K562 (cell line): ENCODE results near the gene FKBP2. TPM values are rescaled to one million over a fixed set of nuclear protein-coding genes. Genes with fewer than 3 reads are reported as not detected.

ENCODE experiments used
- BMI1 ChIP-seq: fragments of 150-350 bp; IDR thresholded peaks from 2 replicates; pipeline ENCODE4 v1.6.1; 2014; ENCODE audit warnings: low read length
- CBFA2T2 ChIP-seq: fragments of 450-650 bp; conservative IDR thresholded peaks from 2 replicates; pipeline ENCODE4 v1.6.1; 2017; ENCODE audit warnings: mild to moderate bottlenecking
- EGR1 ChIP-seq: fragments of 450-650 bp; conservative IDR thresholded peaks from 2 replicates; pipeline ENCODE4 v1.6.1; 2017; ENCODE audit warnings: mild to moderate bottlenecking
- ELK3 ChIP-seq: fragments of 450-650 bp; formaldehyde crosslinking; IDR thresholded peaks from 2 replicates; pipeline ENCODE4 v1.4.0; 2020; ENCODE audit warnings: mild to moderate bottlenecking
- MAFF ChIP-seq: IDR thresholded peaks from 2 replicates; pipeline ENCODE4 v1.6.1; 2012; ENCODE audit warnings: low read length, improper control_type of control experiment
- MEF2D ChIP-seq: conservative IDR thresholded peaks from 2 replicates; pipeline ENCODE4 v1.6.1; 2016; ENCODE audit warnings: low read depth, missing genetic modification characterization, missing compliant biosample characterization
- NCOR1 ChIP-seq: fragments of 450-650 bp; IDR thresholded peaks from 2 replicates; pipeline ENCODE4 v1.6.1; 2016; ENCODE audit warnings: mild to moderate bottlenecking, moderate library complexity
- PATZ1 ChIP-seq: fragments of 250-450 bp; sonication (Bioruptor Pico); IDR thresholded peaks from 2 replicates; pipeline ENCODE4 v1.5.0; 2020; ENCODE audit warnings: mild to moderate bottlenecking, borderline replicate concordance
- RBFOX2 ChIP-seq: fragments of 200-400 bp; formaldehyde crosslinking; IDR thresholded peaks from 2 replicates; pipeline ENCODE4 v1.6.1; 2017; ENCODE audit warnings: low read depth, mild to moderate bottlenecking, low read length, moderate library complexity
- RNF219 ChIP-seq: fragments of 250-450 bp; sonication (Bioruptor Pico); IDR thresholded peaks from 2 replicates; pipeline ENCODE4 v1.5.0; 2022; ENCODE audit warnings: mild to moderate bottlenecking
- SRSF3 ChIP-seq: fragments of 200-400 bp; formaldehyde crosslinking; IDR thresholded peaks from 2 replicates; pipeline ENCODE4 v1.6.1; 2016; ENCODE audit warnings: mild to moderate bottlenecking, low read length, moderate library complexity; ENCODE audit not compliant: insufficient read depth
- STAT5A ChIP-seq: IDR thresholded peaks from 2 replicates; pipeline ENCODE4 v1.6.1; 2012; ENCODE audit warnings: low read length, inconsistent platforms, borderline replicate concordance
- SUPT5H ChIP-seq: fragments of 450-650 bp; IDR thresholded peaks from 2 replicates; pipeline ENCODE4 v1.6.1; 2016
- TRIM25 ChIP-seq: fragments of 450-650 bp; IDR thresholded peaks from 2 replicates; pipeline ENCODE4 v1.7.0; 2016; ENCODE audit warnings: borderline replicate concordance
- YBX1 ChIP-seq: fragments of 450-650 bp; IDR thresholded peaks from 2 replicates; pipeline ENCODE4 v1.7.1; 2016; ENCODE audit warnings: mild to moderate bottlenecking
- ZFP1 ChIP-seq: fragments of 450-650 bp; formaldehyde crosslinking; IDR thresholded peaks from 2 replicates; pipeline ENCODE4 v1.4.0; 2020; ENCODE audit warnings: mild to moderate bottlenecking, mixed read lengths
- ZNF124 ChIP-seq: sonication (generic); formaldehyde crosslinking; IDR thresholded peaks from 2 replicates; pipeline ENCODE4 v1.8.1; 2022; ENCODE audit warnings: missing genetic modification reagents
- ZNF197 ChIP-seq: fragments of 200-800 bp; sonication (Bioruptor generic); IDR thresholded peaks from 2 replicates; pipeline ENCODE4 v1.6.1; 2016; ENCODE audit warnings: low read depth, missing genetic modification characterization, missing compliant biosample characterization
- ZNF444 ChIP-seq: fragments of 250-450 bp; sonication (Bioruptor Pico); IDR thresholded peaks from 2 replicates; pipeline ENCODE4 v1.4.0; 2020; ENCODE audit warnings: mild to moderate bottlenecking, moderate library complexity
- polyA plus RNA-seq, 8 experiments: library from polyadenylated mRNA; depleted of rRNA in 4 of 8; stranded (reverse) in 5 of 8; unstranded in 3 of 8; fragments of >200 nt; fragmentation: Nextera tagmentation in 2 of 8; fragmentation: Illumina TruSeq in 1 of 8; extraction: Ambion mirVana in 2 of 8; extraction: Trizol in 1 of 8; gene quantifications; 2 replicates each; pipeline versions ENCODE4 v1.2.1 to v1.2.3, GENCODE V29; 2011 to 2014; ENCODE audit warnings: inconsistent platforms in 1 of 8, missing spikeins in 1 of 8
- total RNA-seq, 7 experiments: library from RNA; depleted of rRNA in 6 of 7; stranded (reverse); fragments of >200 nt in 6 of 7; fragmentation: Illumina TruSeq in 2 of 7; extraction: Trizol in 2 of 7; gene quantifications; 2 replicates each; pipeline versions ENCODE4 v1.2.1 to v1.2.3, GENCODE V29; 2011 to 2021; ENCODE audit warnings: low replicate concordance in 1 of 7

FKBP2 gene
- total and polyA plus RNA-seq, 9 of the 15 experiments (the other 6 are each of a cell fraction or from before 2014, with no cell fraction given): 3.5 to 151 (median 58.1) TPM

GRCh38 chr11:64240435-64241240 is at the start of gene FKBP2 (continued):
- TF ChIP-seq PATZ1 (CRISPR knock-in tag) (no peak), SRSF3 (no peak), MAFF (no peak), CBFA2T2 (no peak), TRIM25 (no peak), RNF219 (CRISPR knock-in tag) (peak; percentile 14; the same call in 1 of the 2 replicates), ZNF124 (CRISPR knock-in tag) (no peak), YBX1 (no peak), BMI1 (no peak), SUPT5H (peak; percentile 96), ZNF444 (CRISPR knock-in tag) (no peak), ZNF197 (CRISPR knock-in tag) (no peak), RBFOX2 (peak; percentile 98), ELK3 (CRISPR knock-in tag) (0 out of 2 replicates have a peak, but pooled peaks have one; percentile 9), ZFP1 (CRISPR knock-in tag) (peak; percentile 67; the same call in 1 of the 2 replicates), EGR1 (peak; percentile 91), STAT5A (no peak), MEF2D (tag) (no peak), NCOR1 (peak; percentile 59; the same call in 1 of the 2 replicates)
